ENCODE data around the gene LMBR1. TPM values are rescaled to one million over a fixed set of nuclear protein-coding genes. Genes with fewer than 3 reads are reported as not detected.
"Not testable (repeated sequence)": the region's sequence is repeated elsewhere in the genome, so short reads cannot be mapped to it uniquely, and the experiment has no call there.

The LMBR1 gene
- total RNA-seq, 1 donor from 2014 or later, result 37.3 TPM

- Mint-ChIP-seq H3K4me3 (ENCODE audit: unreplicated experiment) (no peak overlapping the region), H3K9me3 (ENCODE audit: low read depth) (no peaks in the 10 kb centered on the region), H3K36me3 (ENCODE audit: low read depth) (peaks cover 1% of the 10 kb centered on the region), H3K27me3 (ENCODE audit: low read depth) (no peaks in the 10 kb centered on the region), H3K27ac (ENCODE audit: unreplicated experiment) (no peak overlapping the region), H3K4me1 (ENCODE audit: low read depth) (no peaks in the 10 kb centered on the region)
- DNase-seq (ENCODE audit: low spot score), result no peak
- TF ChIP-seq CTCF (IDR thresholded peaks at IDR 0.05), result no peak
Observed at GRCh38 chr7:156722043-156722826, 170.7 kb downstream of the LMBR1 start.

- Mint-ChIP-seq H3K36me3 (ENCODE audit: low read depth) (peaks cover 9% of the 10 kb centered on the region), H3K4me3 (ENCODE audit: unreplicated experiment) (no peak overlapping the region), H3K4me1 (ENCODE audit: low read depth) (peaks cover 16% of the 10 kb centered on the region), H3K9me3 (ENCODE audit: low read depth) (peaks cover 2% of the 10 kb centered on the region), H3K27ac (ENCODE audit: unreplicated experiment) (no peak overlapping the region), H3K27me3 (ENCODE audit: low read depth) (no peaks in the 10 kb centered on the region)
- no peak for TF ChIP-seq CTCF (IDR thresholded peaks at IDR 0.05)
- DNase-seq (ENCODE audit: low spot score), result no peak
Observed at GRCh38 chr7:156703773-156704482, 189.1 kb downstream of the LMBR1 start.

DNA sequence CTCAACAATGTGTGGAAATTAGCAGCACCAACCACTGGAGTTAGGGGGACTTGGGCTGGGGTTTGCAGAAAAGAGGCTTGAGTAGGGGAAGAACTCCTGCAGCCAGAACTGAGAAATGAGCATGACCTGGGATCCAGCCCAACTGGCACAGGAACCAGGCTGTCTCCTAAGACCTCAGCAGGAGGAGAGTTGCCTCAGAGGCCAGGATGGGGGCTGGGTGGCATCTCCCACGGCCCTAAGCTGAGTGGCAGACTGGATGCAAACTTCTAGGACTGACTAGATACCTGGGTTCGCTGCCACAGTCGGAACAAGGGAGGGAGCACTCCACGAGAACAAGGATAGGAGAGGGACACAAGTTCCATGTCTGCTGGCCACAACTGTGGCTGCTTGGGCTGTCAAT, 189.8 kb downstream of the LMBR1 start:
- H3K9me3 Mint-ChIP-seq (ENCODE audit: low read depth), result peaks cover 2% of the 10 kb centered on the region
- H3K27me3 Mint-ChIP-seq (ENCODE audit: low read depth), result no peaks in the 10 kb centered on the region
- H3K27ac Mint-ChIP-seq (ENCODE audit: unreplicated experiment), result no peak overlapping the region
- no peak for DNase-seq (ENCODE audit: low spot score)
- peaks cover 9% of the 10 kb centered on the region for H3K36me3 Mint-ChIP-seq (ENCODE audit: low read depth)
- no peak for TF ChIP-seq CTCF (IDR thresholded peaks at IDR 0.05)
- no peak overlapping the region for H3K4me3 Mint-ChIP-seq (ENCODE audit: unreplicated experiment)
- peaks cover 16% of the 10 kb centered on the region for H3K4me1 Mint-ChIP-seq (ENCODE audit: low read depth)

GRCh38 chr7:156702399-156702798, 190.6 kb downstream of the LMBR1 start:
- no peak overlapping the region for H3K4me3 Mint-ChIP-seq (ENCODE audit: unreplicated experiment)
- no peaks in the 10 kb centered on the region for H3K27me3 Mint-ChIP-seq (ENCODE audit: low read depth)
- H3K9me3 Mint-ChIP-seq (ENCODE audit: low read depth), result peaks cover 10% of the 10 kb centered on the region
- H3K36me3 Mint-ChIP-seq (ENCODE audit: low read depth), result peaks cover 15% of the 10 kb centered on the region
- TF ChIP-seq CTCF (IDR thresholded peaks at IDR 0.05), result no peak
- peaks cover 16% of the 10 kb centered on the region for H3K4me1 Mint-ChIP-seq (ENCODE audit: low read depth)
- no peak overlapping the region for H3K27ac Mint-ChIP-seq (ENCODE audit: unreplicated experiment)
- no peak for DNase-seq (ENCODE audit: low spot score)

DNA sequence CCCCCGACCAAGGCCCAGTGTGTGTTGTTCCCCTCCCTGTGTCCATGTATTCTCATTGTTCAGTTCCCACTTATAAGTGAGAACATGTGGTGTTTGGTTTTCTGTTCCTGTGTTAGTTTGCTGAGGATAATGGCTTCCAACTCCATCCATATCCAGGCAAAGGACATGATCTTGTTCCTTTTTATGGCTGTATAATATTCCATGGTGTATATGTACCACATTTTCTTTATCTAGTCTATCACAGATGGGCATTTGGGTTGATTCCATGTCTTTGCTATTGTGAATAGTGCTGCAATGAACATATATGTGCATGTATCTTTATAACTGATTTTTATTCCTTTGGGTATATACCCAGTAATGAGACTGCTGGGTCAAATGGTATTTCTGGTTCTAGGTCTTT, 191.2 kb downstream of the LMBR1 start:
- DNase-seq (ENCODE audit: low spot score); H3K27ac Mint-ChIP-seq (ENCODE audit: unreplicated experiment); H3K27me3 Mint-ChIP-seq (ENCODE audit: low read depth); H3K4me3 Mint-ChIP-seq (ENCODE audit: unreplicated experiment): not testable (repeated sequence)
- Mint-ChIP-seq H3K4me1 (ENCODE audit: low read depth) (peaks cover 16% of the 10 kb centered on the region), H3K9me3 (ENCODE audit: low read depth) (peaks cover 14% of the 10 kb centered on the region), H3K36me3 (ENCODE audit: low read depth) (peaks cover 17% of the 10 kb centered on the region)

GRCh38 chr7:156698512-156698911, 194.5 kb downstream of the LMBR1 start:
- Mint-ChIP-seq H3K4me1 (ENCODE audit: low read depth) (peaks cover 12% of the 10 kb centered on the region), H3K9me3 (ENCODE audit: low read depth) (peaks cover 24% of the 10 kb centered on the region), H3K36me3 (ENCODE audit: low read depth) (peaks cover 24% of the 10 kb centered on the region)
- DNase-seq (ENCODE audit: low spot score); H3K27ac Mint-ChIP-seq (ENCODE audit: unreplicated experiment); H3K4me3 Mint-ChIP-seq (ENCODE audit: unreplicated experiment); H3K27me3 Mint-ChIP-seq (ENCODE audit: low read depth): not testable (repeated sequence)

DNA sequence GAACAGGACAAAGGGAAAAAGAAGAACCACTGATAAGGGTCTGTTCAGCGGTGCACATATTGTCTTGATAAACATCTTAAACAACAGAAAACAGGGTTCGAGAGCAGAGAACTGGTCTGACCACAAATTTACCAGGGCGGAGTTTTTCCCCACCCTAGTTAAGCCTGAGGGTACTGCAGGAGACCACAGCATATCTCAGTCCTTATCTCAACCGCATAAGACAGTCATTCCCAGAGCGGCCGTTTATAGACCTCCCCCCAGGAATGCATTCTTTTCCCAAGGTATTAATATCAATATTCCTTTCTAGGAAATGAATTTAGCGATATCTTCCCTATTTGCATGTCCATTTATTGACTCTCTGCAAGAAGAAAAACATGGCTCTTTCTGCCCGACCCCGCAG, 195.7 kb downstream of the LMBR1 start:
- H3K4me1 Mint-ChIP-seq (ENCODE audit: low read depth); DNase-seq (ENCODE audit: low spot score); H3K4me3 Mint-ChIP-seq (ENCODE audit: unreplicated experiment); H3K27me3 Mint-ChIP-seq (ENCODE audit: low read depth); H3K27ac Mint-ChIP-seq (ENCODE audit: unreplicated experiment): not testable (repeated sequence)
- peaks cover 24% of the 10 kb centered on the region for H3K36me3 Mint-ChIP-seq (ENCODE audit: low read depth)
- H3K9me3 Mint-ChIP-seq (ENCODE audit: low read depth), result peaks cover 28% of the 10 kb centered on the region
